Erythroblast (primary cell): ENCODE results near the gene TMPRSS6.

Experiments used
- DNase-seq, 2 experiments: peaks; one replicate each; lab custom pipeline; 2025; lab: John Stamatoyannopoulos, UW
- GATA1 ChIP-seq: IDR thresholded peaks from 2 replicates; pipeline ENCODE4 v1.6.1; 2011; ENCODE audit warnings: low read depth, mild to moderate bottlenecking, control low read depth, low read length, moderate library complexity
- POLR2A ChIP-seq: IDR thresholded peaks from 2 replicates; pipeline ENCODE4 v1.6.1; 2011; ENCODE audit warnings: mild to moderate bottlenecking, low read length

Gene TMPRSS6

DNA sequence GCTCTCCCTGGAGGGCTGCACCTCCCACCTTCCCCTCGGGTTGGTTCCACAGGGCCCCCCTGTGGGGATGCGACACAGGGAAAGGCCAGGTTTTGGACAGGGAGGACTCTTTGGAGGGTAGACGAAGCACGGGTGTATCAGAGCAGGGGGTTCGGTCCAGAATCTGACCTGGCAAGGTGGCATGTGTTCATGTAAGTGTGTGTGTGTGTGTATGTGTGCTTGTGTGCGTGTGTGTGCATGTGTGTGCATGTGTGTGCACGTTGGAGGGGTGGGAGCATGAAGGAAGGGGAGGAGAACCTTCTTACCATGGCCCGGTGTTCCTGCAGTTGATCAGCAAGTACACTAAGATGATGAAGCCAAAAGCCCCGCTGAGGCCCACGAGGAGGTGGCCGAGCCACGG is 25.5 kb upstream of the TMPRSS6 start:
- no peak for DNase-seq
- no peak for TF ChIP-seq GATA1
- no peak for TF ChIP-seq POLR2A

- no peak for DNase-seq
- TF ChIP-seq POLR2A (no peak), GATA1 (no peak)
Measured at GRCh38 chr22:37133304-37134018, 23.9 kb upstream of the TMPRSS6 start.

- DNase-seq = no peak
- no peak for TF ChIP-seq GATA1
Measured at GRCh38 chr22:37132773-37133172, 23.3 kb upstream of the TMPRSS6 start.

DNA sequence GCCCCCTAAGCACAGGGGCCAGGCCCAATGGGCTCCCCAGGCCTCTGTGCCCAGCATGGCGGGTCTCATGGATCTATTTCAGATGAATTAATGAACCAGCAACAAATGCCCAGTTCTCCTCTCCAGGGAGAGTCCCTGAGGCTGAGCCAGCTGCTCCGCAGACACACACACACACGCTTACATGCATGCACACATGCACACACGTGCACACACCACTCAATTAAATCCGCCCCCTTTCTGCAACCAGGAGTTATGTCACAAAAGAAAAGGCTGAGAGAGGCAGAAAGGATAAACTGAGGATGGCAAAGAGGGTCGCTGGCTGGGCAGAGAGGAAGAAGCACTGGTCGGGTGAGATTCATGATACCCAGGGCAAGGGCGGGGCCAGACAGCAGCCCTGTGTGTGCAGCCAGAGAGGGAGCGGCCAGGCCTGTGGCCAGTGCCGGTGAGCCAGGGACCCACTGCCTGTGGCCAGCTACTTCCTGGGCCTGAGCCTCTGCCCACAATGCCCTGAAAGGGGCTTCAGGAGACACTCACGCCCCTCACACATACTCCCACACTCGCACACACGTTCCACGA is 20.4 kb upstream of the TMPRSS6 start:
- no peak for TF ChIP-seq GATA1
- TF ChIP-seq POLR2A = no peak
- DNase-seq = no peak

- no peak for TF ChIP-seq GATA1
- no peak for TF ChIP-seq POLR2A
- no peak for DNase-seq
Measured at GRCh38 chr22:37128555-37129281, 19.2 kb upstream of the TMPRSS6 start.

DNA sequence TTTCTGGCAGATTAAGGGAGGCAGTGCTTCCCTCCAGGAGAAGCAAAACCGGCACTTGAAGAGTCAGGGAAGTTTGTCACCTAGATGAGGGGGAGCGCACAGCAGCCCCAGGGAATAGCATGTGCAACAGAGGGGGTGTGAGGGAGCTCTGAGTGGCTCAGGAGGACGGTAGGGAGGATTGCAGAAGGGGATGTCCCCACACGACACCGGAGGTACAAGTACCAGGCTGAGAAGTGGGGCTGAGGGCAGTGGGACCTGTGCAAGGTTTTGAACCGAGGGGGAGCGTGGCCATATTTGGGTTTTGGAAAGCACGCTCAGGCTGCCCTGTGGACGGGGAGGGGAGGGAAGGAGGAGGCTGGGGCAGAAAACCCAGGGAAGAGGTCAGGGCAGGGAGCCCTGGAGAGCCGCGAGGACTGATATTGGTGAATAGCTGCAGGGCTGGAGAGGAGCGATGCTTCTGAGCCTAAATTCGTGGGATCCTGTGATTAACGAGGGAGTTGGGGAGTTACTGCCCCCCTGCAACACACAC is 17.9 kb upstream of the TMPRSS6 start:
- no peak for TF ChIP-seq POLR2A
- no peak for TF ChIP-seq GATA1
- no peak for DNase-seq

DNA sequence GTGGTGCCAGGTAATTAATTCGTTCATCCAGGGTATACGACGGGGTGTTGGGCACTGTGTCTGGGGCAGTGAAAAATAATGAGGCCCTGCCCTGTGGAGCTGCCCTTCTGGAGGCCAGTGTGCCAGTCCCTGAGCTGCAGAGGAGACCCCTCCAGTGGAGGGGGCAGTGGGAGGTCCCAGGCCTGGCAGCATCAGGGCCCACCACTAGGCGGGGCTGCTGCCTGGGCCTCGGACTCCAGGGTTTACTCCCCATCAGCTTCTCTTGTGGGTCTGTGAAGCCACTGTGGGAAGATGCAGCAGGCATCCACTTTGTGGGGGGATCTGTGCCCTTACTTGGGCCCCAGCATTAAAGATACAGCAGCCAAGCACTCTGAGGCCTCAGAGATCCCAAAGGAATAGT is 17.4 kb upstream of the TMPRSS6 start:
- no peak for TF ChIP-seq GATA1
- no peak for TF ChIP-seq POLR2A
- DNase-seq = peak; percentile 23 to 25

GRCh38 chr22:37126383-37126782 is 16.9 kb upstream of the TMPRSS6 start:
- TF ChIP-seq GATA1 (no peak), POLR2A (no peak)
- DNase-seq = peak in 1 of 2 experiments; percentile 21

DNA sequence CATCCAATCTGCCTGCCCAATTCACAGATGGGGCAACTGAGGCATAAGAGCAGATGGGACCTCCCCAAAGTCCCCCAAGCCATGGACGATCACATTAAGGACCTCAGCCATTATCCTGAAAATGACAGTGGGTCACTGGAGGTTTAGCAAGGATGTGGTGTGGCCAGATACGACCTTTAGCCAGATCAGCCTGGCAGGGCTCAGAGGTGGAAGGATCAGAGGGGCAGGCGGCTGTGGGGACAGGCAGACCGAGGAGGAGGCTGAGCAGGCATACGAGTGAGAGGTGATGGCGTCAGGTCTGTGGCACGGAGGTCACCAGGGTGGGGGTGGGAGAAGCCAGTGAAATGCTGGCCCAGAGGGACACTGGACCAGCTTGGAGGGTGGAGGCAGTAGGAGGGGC is 14.1 kb upstream of the TMPRSS6 start:
- TF ChIP-seq POLR2A (no peak), GATA1 (no peak)
- DNase-seq = no peak

- no peak for DNase-seq
- TF ChIP-seq GATA1 = no peak
- TF ChIP-seq POLR2A = no peak
Measured at GRCh38 chr22:37122598-37123180, 13.2 kb upstream of the TMPRSS6 start.

DNA sequence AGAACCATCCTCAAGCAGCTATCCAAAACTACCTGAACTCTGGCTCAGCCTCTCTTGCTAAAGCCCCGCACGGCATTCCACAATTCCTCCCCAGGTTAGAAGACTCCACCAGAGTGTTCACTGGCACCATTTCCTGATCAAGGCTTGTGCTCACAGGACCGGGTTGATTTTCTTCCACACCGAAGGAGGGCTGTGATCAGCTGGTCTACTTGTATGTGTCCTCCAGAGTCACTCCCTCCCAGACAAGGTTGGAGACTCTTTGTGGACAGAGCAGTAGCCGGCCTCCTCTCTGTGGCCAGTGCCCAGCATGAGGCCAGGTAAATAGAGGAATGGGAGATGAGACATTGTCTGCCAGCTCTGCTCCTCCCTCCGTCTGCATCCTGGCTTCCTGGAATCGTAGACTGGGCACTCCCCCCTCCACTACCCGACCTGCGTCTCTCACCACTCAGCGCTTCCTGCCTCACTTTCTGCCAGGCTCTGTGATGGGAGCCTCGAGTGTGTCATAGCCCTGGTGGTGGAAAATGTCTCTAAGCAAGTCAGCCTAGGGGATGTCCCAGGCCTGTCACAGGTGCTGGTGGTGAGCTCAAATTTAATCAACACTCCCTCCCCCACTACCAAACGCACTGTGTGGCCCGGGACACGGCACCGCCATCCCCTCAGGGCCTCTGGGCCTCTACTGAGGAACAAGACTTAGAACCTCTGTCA is 12.5 kb upstream of the TMPRSS6 start:
- no peak for DNase-seq
- no peak for TF ChIP-seq POLR2A
- no peak for TF ChIP-seq GATA1

GRCh38 chr22:37120569-37121340 is 11.2 kb upstream of the TMPRSS6 start:
- TF ChIP-seq POLR2A = no peak
- TF ChIP-seq GATA1 = no peak
- no peak for DNase-seq

- DNase-seq = no peak
- TF ChIP-seq GATA1 (no peak), POLR2A (no peak)
Measured at GRCh38 chr22:37119872-37120271, 10.4 kb upstream of the TMPRSS6 start.
